IMR-90 (cell line): ENCODE measurements around the gene MND1. TPM values are rescaled to one million over a fixed set of nuclear protein-coding genes. Genes with fewer than 3 reads are reported as not detected.

ENCODE experiments used
- ATAC-seq: fragments of 200-7000 bp; cut with Tn5 transposase; 2 replicates; pipeline ENCODE4 v1.9.1; 2020; ENCODE audit warnings: low read depth, mild to moderate bottlenecking, moderate library complexity
- BruUV-seq: library from RNA; stranded (reverse); fragments of 400-500 nt; replicated peaks from 2 replicates; lab custom pipeline; 2021; lab: Mats Ljungman, UMichigan
- CTCF ChIA-PET: fragments of 300-600 bp; formaldehyde crosslinking; extraction: SDS; loops from one replicate; lab custom pipeline; 2021; ENCODE audit warnings: antibody characterized with exemption; lab: Yijun Ruan, JAX
- POLR2A ChIA-PET: fragments of 300-600 bp; sonication (Branson Sonifier 250); formaldehyde crosslinking; loops from one replicate; lab custom pipeline; 2022; ENCODE audit warnings: antibody characterized with exemption; ENCODE audit not compliant: unreplicated experiment; lab: Charles Lee
- DNase-seq: peaks from one replicate; pipeline ENCODE4 v3.0.0; 2013
- H2AFZ ChIP-seq: replicated peaks from 2 replicates; pipeline ENCODE3; 2013; ENCODE audit warnings: low read length, mild to moderate bottlenecking; ENCODE audit not compliant: poor library complexity
- H2AK5ac ChIP-seq: 2 replicates; pipeline ENCODE4 v1.6.1; 2013; ENCODE audit warnings: low read depth, low read length, inconsistent platforms
- H2AK9ac ChIP-seq: replicated peaks from 2 replicates; pipeline ENCODE3; 2013; ENCODE audit warnings: mild to moderate bottlenecking, low read depth, low read length, moderate library complexity; ENCODE audit not compliant: poor library complexity
- H2BK120ac ChIP-seq: 2 replicates; pipeline ENCODE4 v1.6.1; 2013; ENCODE audit warnings: low read depth, low read length, inconsistent platforms
- H2BK15ac ChIP-seq: 3 replicates; pipeline ENCODE4 v1.6.1; 2013; ENCODE audit warnings: low read depth, low read length, inconsistent platforms
- H2BK20ac ChIP-seq: 2 replicates; pipeline ENCODE4 v1.6.1; 2013; ENCODE audit warnings: low read depth, mild to moderate bottlenecking, inconsistent platforms, low read length, moderate library complexity
- H2BK5ac ChIP-seq: 2 replicates; pipeline ENCODE4 v1.6.1; 2013; ENCODE audit warnings: mild to moderate bottlenecking, low read depth, low read length, inconsistent platforms; ENCODE audit not compliant: poor library complexity, severe bottlenecking
- H3K14ac ChIP-seq: replicated peaks from 2 replicates; pipeline ENCODE4 v1.6.1; 2013; ENCODE audit warnings: low read depth, low read length, inconsistent platforms
- H3K18ac ChIP-seq: 2 replicates; pipeline ENCODE4 v1.6.1; 2013; ENCODE audit warnings: low read depth, low read length, control low read depth
- H3K23ac ChIP-seq: 2 replicates; pipeline ENCODE4 v1.6.1; 2013; ENCODE audit warnings: low read depth, low read length, inconsistent platforms
- H3K27ac ChIP-seq: 2 replicates; pipeline ENCODE4 v1.5.1; 2013; ENCODE audit warnings: mild to moderate bottlenecking, control low read depth, low read length; ENCODE audit not compliant: insufficient read depth
- H3K27me3 ChIP-seq: 2 replicates; pipeline ENCODE4 v1.6.1; 2013; ENCODE audit warnings: low read length; ENCODE audit not compliant: control insufficient read depth, insufficient read depth
- H3K36me3 ChIP-seq: 2 replicates; pipeline ENCODE4 v1.6.1; 2013; ENCODE audit warnings: low read length, mixed read lengths; ENCODE audit not compliant: control insufficient read depth, insufficient read depth
- H3K4ac ChIP-seq: 2 replicates; pipeline ENCODE4 v1.6.1; 2013; ENCODE audit warnings: low read depth, low read length, inconsistent platforms
- H3K4me1 ChIP-seq: 2 replicates; pipeline ENCODE4 v1.6.1; 2013; ENCODE audit warnings: low read length, mixed read lengths; ENCODE audit not compliant: control insufficient read depth, insufficient read depth
- H3K4me2 ChIP-seq: 2 replicates; pipeline ENCODE4 v1.6.1; 2013; ENCODE audit warnings: low read depth, mild to moderate bottlenecking, control low read depth, low read length, moderate library complexity
- H3K4me3 ChIP-seq: 2 replicates; pipeline ENCODE4 v1.5.1; 2013; ENCODE audit warnings: low read depth, mild to moderate bottlenecking, control low read depth, low read length, moderate library complexity; ENCODE audit not compliant: insufficient read depth
- H3K56ac ChIP-seq: 2 replicates; pipeline ENCODE4 v1.6.1; 2013; ENCODE audit warnings: low read length, inconsistent platforms; ENCODE audit not compliant: insufficient read depth; ENCODE audit errors: extremely low read depth
- H3K79me1 ChIP-seq, 2 experiments: 2 replicates each; pipeline ENCODE4 v1.6.1; 2013; ENCODE audit warnings: low read length in 2 of 2, inconsistent platforms in 1 of 2, low read depth in 1 of 2
- H3K9ac ChIP-seq: 2 replicates; pipeline ENCODE4 v1.6.1; 2013; ENCODE audit warnings: low read depth, low read length, control low read depth
- H3K9me1 ChIP-seq: 2 replicates; pipeline ENCODE4 v1.6.1; 2013; ENCODE audit warnings: low read length, inconsistent platforms; ENCODE audit not compliant: insufficient read depth
- H3K9me3 ChIP-seq: 2 replicates; pipeline ENCODE4 v1.6.1; 2013; ENCODE audit warnings: low read length; ENCODE audit not compliant: control insufficient read depth, insufficient read depth
- H4K20me1 ChIP-seq: 2 replicates; pipeline ENCODE4 v1.6.1; 2013; ENCODE audit warnings: low read length, inconsistent platforms; ENCODE audit not compliant: insufficient read depth
- H4K5ac ChIP-seq: 2 replicates; pipeline ENCODE4 v1.6.1; 2013; ENCODE audit warnings: mild to moderate bottlenecking, low read depth, low read length, control low read depth
- H4K8ac ChIP-seq, 2 experiments: 2 replicates each; pipeline ENCODE4 v1.6.1; 2013; ENCODE audit warnings: low read depth in 2 of 2, low read length in 2 of 2, control low read depth in 1 of 2, inconsistent platforms in 1 of 2
- H4K91ac ChIP-seq: 2 replicates; pipeline ENCODE4 v1.6.1; 2013; ENCODE audit warnings: low read depth, low read length, inconsistent platforms; ENCODE audit not compliant: insufficient read depth
- BHLHE40 ChIP-seq: fragments of 150-350 bp; IDR thresholded peaks from 2 replicates; pipeline ENCODE4 v1.6.1; 2016; ENCODE audit warnings: mild to moderate bottlenecking, low read depth, low read length
- CEBPB ChIP-seq: IDR thresholded peaks from 2 replicates; pipeline ENCODE4 v1.6.1; 2012; ENCODE audit warnings: low read depth, low read length, improper control_type of control experiment
- CHD1 ChIP-seq: IDR thresholded peaks from 2 replicates; pipeline ENCODE4 v1.6.1; 2012; ENCODE audit warnings: low read depth, low read length, improper control_type of control experiment
- CTCF ChIP-seq: conservative IDR thresholded peaks from 2 replicates; pipeline ENCODE4 v1.5.1; 2012; ENCODE audit warnings: mild to moderate bottlenecking, low read depth, low read length, improper control_type of control experiment
- ELK1 ChIP-seq: fragments of 150-350 bp; IDR thresholded peaks from 2 replicates; pipeline ENCODE4 v1.6.1; 2016; ENCODE audit warnings: low read depth, mild to moderate bottlenecking, low read length, moderate library complexity, borderline replicate concordance
- FOS ChIP-seq: fragments of 150-350 bp; IDR thresholded peaks from 2 replicates; pipeline ENCODE4 v1.6.1; 2016; ENCODE audit warnings: low read depth, low read length
- MAFK ChIP-seq: IDR thresholded peaks from 2 replicates; pipeline ENCODE4 v1.6.1; 2012; ENCODE audit warnings: low read depth, low read length, improper control_type of control experiment
- MAZ ChIP-seq: IDR thresholded peaks from 2 replicates; pipeline ENCODE4 v1.6.1; 2012; ENCODE audit warnings: low read depth, mild to moderate bottlenecking, low read length, improper control_type of control experiment, moderate library complexity, borderline replicate concordance
- MXI1 ChIP-seq: IDR thresholded peaks from 2 replicates; pipeline ENCODE4 v1.6.1; 2012; ENCODE audit warnings: low read depth, mild to moderate bottlenecking, low read length, moderate library complexity, borderline replicate concordance
- NFE2L2 ChIP-seq: fragments of 150-350 bp; IDR thresholded peaks from 2 replicates; pipeline ENCODE4 v1.6.1; 2016; ENCODE audit warnings: low read depth, mild to moderate bottlenecking, low read length
- POLR2A ChIP-seq: IDR thresholded peaks from 2 replicates; pipeline ENCODE4 v1.6.1; 2012; ENCODE audit warnings: mild to moderate bottlenecking, low read depth, low read length
- RAD21 ChIP-seq: IDR thresholded peaks from 2 replicates; pipeline ENCODE4 v1.6.1; 2012; ENCODE audit warnings: low read length, improper control_type of control experiment
- RCOR1 ChIP-seq: IDR thresholded peaks from 2 replicates; pipeline ENCODE4 v1.6.1; 2012; ENCODE audit warnings: mild to moderate bottlenecking, low read length, improper control_type of control experiment; ENCODE audit not compliant: insufficient replicate concordance
- RFX5 ChIP-seq: IDR thresholded peaks from 2 replicates; pipeline ENCODE4 v1.8.0; 2012; ENCODE audit warnings: low read depth, mild to moderate bottlenecking, low read length, moderate library complexity
- SMC3 ChIP-seq: fragments of 150-350 bp; IDR thresholded peaks from 2 replicates; pipeline ENCODE4 v1.6.1; 2016; ENCODE audit warnings: low read depth, mild to moderate bottlenecking, antibody characterized with exemption, low read length, moderate library complexity
- WGBS, 2 experiments: methylation state at CpG; one replicate each; pipeline versions ENCODE4 v1.1.5 to v1.1.7; 2013; ENCODE audit warnings: missing lambda C conversion rate in 2 of 2; ENCODE audit not compliant: insufficient read length in 1 of 2; ENCODE audit errors: extremely low coverage in 2 of 2; 5-methylcytosine and 5-hydroxymethylcytosine counted together
- dilution Hi-C: fragments of 300-500 bp; cut with HindIII; formaldehyde crosslinking; loops from one replicate; pipeline ENCODE4 v1.14.3; 2018; ENCODE audit warnings: low sequenced_read_pairs; ENCODE audit not compliant: unreplicated experiment
- in situ Hi-C: fragments of 300-500 bp; cut with MboI; formaldehyde crosslinking; loops from 3 replicates; pipeline ENCODE4 v1.14.3; 2019; ENCODE audit warnings: low sequenced_read_pairs, inconsistent platforms, mixed read lengths
- intact Hi-C: fragments of 100-400 bp; cut with micrococcal nuclease; formaldehyde crosslinking; loops from 2 replicates; pipeline ENCODE4 v1.10.0; 2022
- polyA plus RNA-seq, 3 experiments: library from polyadenylated mRNA; depleted of rRNA; stranded (reverse); fragments of >200 nt; gene quantifications; 2 replicates each; pipeline ENCODE4 v1.2.3, GENCODE V29; 2012; ENCODE audit warnings: low replicate concordance in 1 of 3
- total RNA-seq: library from RNA; depleted of rRNA; stranded (reverse); fragments of >200 nt; gene quantifications from 2 replicates; pipeline ENCODE4 v1.2.3, GENCODE V29; 2012
- TF ChIP-seq, protein P1 (sequence below): fragments of 150-350 bp; IDR thresholded peaks from 2 replicates; pipeline ENCODE4 v1.6.1; 2017; ENCODE audit warnings: mild to moderate bottlenecking, antibody characterized with exemption, low read length, low read depth

Gene MND1
- total and polyA plus RNA-seq, 2 of the 4 experiments (the other 2 are of a cell fraction) = 0.36 to 3.5 TPM

DNA sequence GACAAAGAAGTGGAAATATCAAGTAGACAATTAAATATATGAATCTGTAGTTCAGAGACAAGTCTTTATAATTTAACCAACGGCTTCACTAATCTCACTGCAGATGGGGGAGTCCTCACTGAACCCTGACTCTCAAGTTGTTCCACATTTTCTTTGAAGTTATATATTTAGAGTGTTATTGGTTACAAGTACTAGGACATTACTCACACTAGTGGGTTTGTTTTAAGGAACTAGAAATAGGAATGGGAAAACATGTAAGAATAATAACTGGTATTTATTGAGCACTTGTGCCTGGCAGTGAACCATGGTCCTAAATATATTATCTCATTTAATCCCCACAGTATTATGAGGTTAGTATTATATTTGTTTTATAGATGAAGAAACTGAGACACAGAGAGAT, 22.0 kb downstream of the MND1 start:
- no peak overlapping the region for H2BK120ac ChIP-seq
- no peak overlapping the region for H3K9ac ChIP-seq
- no peak for ATAC-seq
- no peak for DNase-seq
- H3K27me3 ChIP-seq = no peaks in the 10 kb centered on the region
- intact Hi-C loops = no loop called here
- no peak overlapping the region for H3K4ac ChIP-seq
- H3K9me3 ChIP-seq = peaks cover 2% of the 10 kb centered on the region; the same call in 1 of the 2 replicates
- no peak overlapping the region for H3K4me2 ChIP-seq
- H2AK9ac ChIP-seq = no peak overlapping the region
- H2AFZ ChIP-seq = no peak overlapping the region
- no peaks in the 10 kb centered on the region for H4K20me1 ChIP-seq
- no peak overlapping the region for H4K5ac ChIP-seq
- H4K8ac ChIP-seq = no peak overlapping the region
- BruUV-seq = no TSS peak
- no peak overlapping the region for H2BK5ac ChIP-seq
- no peaks in the 10 kb centered on the region; a peak in 1 of 4 replicates for H3K79me1 ChIP-seq
- H3K36me3 ChIP-seq = no peaks in the 10 kb centered on the region
- H3K14ac ChIP-seq = no peak overlapping the region
- no peak overlapping the region for H3K4me3 ChIP-seq
- WGBS, 2 experiments = no CpG with 5 or more reads among the region's 1 CpG
- CTCF ChIA-PET = no interaction called here
- POLR2A ChIA-PET = no interaction called here
- H4K91ac ChIP-seq = no peak overlapping the region
- in situ Hi-C loops = no loop called here
- H3K4me1 ChIP-seq = no peaks in the 10 kb centered on the region
- H2AK5ac ChIP-seq = no peak overlapping the region
- no peak overlapping the region for H3K23ac ChIP-seq
- no peak overlapping the region for H3K56ac ChIP-seq
- H3K27ac ChIP-seq = no peak overlapping the region
- H2BK20ac ChIP-seq = no peak overlapping the region
- no peak for TF ChIP-seq RFX5
- TF ChIP-seq MAZ = no peak
- TF ChIP-seq ELK1 = no peak
- no peak for TF ChIP-seq MXI1
- TF ChIP-seq FOS = no peak
- no peak for TF ChIP-seq NFE2L2
- TF ChIP-seq CTCF = no peak
- no peak for TF ChIP-seq SMC3
- no peak for TF ChIP-seq POLR2A
- TF ChIP-seq BHLHE40 = no peak
- TF ChIP-seq, protein P1, sequence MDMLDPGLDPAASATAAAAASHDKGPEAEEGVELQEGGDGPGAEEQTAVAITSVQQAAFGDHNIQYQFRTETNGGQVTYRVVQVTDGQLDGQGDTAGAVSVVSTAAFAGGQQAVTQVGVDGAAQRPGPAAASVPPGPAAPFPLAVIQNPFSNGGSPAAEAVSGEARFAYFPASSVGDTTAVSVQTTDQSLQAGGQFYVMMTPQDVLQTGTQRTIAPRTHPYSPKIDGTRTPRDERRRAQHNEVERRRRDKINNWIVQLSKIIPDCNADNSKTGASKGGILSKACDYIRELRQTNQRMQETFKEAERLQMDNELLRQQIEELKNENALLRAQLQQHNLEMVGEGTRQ = no peak
- TF ChIP-seq MAFK = no peak
- TF ChIP-seq RAD21 = no peak
- TF ChIP-seq CEBPB = no peak
- no peak for TF ChIP-seq CHD1
- TF ChIP-seq RCOR1 = no peak
- H3K9me1 ChIP-seq = no peaks in the 10 kb centered on the region
- H3K18ac ChIP-seq = no peak overlapping the region
- dilution Hi-C loops = no loop called here
- H2BK15ac ChIP-seq = no peak overlapping the region
